GM12872 (cell line): ENCODE results near the gene FGF14.
A peak's percentile ranks its signal among the peaks of the same experiment; 100 is the strongest.

Experiments
- TF ChIP-seq, protein P1 (sequence below): IDR thresholded peaks from 3 replicates; pipeline ENCODE4 v1.5.1; 2011; ENCODE audit warnings: low read depth, mild to moderate bottlenecking, low read length, moderate library complexity; ENCODE audit not compliant: insufficient read depth

Gene FGF14

DNA sequence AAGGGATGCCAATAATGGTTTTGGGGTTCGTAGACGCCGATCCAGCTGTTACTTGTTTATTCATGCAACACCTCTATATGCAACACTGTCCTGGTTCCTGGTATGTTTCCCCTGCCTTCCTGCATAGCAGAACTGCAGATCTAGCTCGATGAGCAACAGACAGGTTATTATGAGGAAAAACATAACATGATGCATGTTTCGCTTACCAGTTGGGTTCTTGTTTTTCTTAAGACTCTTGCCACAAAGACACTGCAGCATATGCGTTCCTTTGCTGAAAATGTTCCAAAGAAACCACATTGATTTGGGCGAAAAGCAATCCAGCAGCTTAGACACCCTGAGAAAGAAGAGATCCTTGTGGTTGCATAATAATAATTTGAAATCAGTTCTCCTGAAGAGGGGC, 583 bp downstream of the FGF14 start:
- TF ChIP-seq, protein P1, sequence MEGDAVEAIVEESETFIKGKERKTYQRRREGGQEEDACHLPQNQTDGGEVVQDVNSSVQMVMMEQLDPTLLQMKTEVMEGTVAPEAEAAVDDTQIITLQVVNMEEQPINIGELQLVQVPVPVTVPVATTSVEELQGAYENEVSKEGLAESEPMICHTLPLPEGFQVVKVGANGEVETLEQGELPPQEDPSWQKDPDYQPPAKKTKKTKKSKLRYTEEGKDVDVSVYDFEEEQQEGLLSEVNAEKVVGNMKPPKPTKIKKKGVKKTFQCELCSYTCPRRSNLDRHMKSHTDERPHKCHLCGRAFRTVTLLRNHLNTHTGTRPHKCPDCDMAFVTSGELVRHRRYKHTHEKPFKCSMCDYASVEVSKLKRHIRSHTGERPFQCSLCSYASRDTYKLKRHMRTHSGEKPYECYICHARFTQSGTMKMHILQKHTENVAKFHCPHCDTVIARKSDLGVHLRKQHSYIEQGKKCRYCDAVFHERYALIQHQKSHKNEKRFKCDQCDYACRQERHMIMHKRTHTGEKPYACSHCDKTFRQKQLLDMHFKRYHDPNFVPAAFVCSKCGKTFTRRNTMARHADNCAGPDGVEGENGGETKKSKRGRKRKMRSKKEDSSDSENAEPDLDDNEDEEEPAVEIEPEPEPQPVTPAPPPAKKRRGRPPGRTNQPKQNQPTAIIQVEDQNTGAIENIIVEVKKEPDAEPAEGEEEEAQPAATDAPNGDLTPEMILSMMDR = no peak

DNA sequence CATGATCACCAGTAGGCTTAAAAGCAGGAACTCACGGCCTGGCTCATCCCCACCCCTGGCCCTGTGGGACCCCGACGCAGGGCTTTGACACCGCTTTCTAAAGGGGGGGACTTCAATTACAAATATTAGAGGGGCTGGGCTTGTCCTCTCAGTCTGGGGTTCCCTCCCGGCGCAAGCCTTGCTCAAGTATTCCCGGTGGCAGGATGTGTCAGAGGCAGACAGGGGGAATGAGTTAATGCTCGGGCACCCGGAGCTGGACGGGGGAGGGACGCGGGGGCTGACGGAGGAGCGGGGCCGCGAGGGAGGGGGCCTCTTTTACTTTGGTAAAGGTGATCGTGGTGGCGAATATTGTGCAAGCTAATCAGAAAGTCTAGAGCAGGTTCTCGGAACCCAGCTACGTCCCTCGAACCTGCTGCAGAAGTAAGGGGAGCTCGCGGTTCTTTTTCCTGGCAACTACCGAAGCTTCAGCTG, 1.1 kb downstream of the FGF14 start:
- TF ChIP-seq, protein P1 = no peak

DNA sequence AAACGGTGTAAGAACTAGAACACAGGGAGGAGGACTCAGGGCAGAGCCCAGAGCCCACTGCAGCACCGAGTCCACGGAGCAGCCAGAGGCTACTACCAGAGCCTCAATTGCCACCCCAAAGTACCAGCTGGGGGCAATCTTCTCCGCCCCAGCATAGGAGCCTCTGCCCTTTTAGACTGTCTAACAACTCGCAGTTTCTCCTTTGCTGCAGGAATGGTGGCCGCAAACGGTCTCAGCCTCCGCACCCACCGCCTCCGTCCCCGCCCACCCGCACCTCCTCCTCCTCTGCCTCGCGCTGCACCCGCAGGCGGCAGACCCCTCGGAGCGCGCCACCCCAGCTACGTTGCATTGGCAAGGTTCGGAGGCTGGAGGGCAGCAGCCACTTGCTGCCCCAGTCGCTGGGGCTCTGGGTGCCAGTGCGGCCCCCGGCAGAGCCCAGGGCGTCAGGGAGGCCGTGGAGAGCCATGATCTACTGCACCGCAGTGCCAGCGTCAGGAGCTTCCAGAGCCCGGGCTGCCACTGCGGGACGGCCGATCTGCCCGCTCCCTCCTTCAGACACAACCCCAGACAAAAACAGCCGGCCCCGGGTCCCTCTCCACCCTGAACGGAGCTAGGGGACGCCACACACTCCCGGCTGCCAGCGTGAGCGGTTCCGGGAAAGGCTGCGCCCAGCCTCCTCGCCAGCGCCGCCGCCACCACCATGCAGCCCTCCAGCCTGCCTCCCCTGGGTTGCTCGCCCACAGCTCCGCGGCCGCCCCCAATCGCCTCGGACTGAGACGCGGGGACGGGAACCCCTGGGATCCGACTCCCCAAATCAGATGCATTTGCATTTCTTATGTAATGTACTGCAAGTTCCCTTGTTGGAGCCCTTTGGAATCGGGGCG, 1.8 kb downstream of the FGF14 start:
- TF ChIP-seq, protein P1 = 0 out of 3 replicates have a peak, but pooled peaks have one; percentile 14

DNA sequence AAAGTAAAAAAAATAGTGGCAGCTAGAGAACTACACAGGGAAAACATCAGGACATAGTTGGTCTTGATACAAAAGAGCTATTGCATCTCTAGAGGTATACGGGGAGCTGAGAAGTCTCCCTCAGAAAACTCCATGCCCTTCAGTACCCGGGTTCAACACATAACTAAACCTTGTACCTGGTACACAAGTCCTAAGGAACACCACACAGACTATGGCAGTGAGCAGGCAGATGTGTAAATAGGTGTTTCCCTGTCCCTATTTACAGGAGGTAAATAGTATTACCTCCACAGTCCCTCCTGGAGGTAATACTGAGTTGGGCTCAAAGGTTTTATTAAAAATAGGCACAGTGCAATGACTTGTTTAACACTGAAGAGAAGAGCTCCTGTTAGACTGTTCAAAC, 5.9 kb downstream of the FGF14 start:
- TF ChIP-seq, protein P1 = no peak

DNA sequence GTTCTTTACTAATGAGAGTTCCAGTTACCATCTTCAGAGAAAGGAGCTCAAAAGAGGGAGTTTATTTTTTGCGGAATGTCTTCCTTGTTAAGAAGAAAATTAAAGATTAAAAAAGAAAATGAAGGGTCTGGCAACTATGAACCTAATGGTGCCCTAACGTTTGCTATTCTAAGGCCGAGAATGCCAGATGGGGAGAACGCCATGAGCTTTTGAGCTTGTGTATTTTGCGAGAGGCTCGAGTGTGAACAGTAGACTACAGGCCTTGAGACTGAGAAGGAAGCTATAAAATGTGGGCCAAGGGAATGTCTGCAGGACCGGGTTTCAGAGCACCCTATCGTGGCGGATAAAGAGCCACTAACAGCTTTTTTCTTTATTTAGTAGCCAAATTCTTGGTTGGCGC, 6.7 kb downstream of the FGF14 start:
- TF ChIP-seq, protein P1 = no peak

DNA sequence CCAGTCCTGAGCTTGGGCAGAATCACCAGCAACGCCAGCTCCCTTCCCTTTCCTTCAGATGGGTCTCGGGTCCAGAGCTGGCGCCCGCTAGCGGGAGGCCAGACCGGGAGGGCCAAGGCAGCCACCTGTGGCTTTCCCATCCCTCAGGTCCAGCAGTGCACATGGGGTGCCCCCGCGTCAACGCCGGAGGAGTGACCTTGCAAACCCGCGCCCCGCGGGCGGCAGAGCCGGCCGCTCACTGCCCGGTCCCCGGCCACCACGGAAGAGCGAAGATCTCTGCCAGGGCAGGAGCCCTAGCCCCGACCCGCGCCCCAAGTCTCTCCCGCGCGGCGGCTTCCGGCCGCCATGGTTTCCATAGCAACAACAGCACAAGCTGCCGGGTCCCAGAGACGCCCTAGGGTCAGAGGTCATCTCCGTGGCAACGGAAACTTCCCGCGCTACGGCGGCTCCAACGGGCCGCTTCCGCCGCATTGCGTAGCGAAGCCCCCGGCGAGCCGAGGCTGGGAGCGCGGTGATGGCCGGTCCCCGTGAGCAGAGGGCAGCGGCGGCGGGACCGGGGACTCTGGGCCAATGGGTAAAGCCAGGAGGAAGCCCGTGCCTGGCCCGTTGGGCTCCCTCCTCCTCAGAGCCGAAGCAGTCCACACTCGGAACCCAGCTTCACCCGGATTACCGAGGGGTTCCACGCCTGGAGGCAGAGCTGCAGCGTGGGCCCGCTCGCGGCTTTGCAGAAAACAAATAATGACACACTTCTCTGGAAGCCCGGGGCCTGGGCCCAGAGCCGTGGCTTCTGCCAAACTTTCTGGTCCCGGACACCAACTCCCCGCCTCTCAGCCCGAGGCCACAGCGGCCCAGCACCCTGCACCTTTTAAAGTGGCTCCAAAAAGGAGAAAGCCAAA, 7.4 kb downstream of the FGF14 start:
- TF ChIP-seq, protein P1 = peak; percentile 44
